Lung (tissue), 12 donors: ENCODE measurements around the gene NECAB3. TPM values are rescaled to one million over a fixed set of nuclear protein-coding genes. Genes with fewer than 3 reads are reported as not detected.

Experiments
- ATAC-seq: fragments of 200-7000 bp; cut with Tn5 transposase; one replicate; pipeline ENCODE4 v1.9.1; 2020; ENCODE audit warnings: moderate number of reproducible peaks; ENCODE audit not compliant: insufficient read depth, low FRiP score
- DNase-seq, 3 donors: peaks; one replicate each; pipeline ENCODE4 v3.0.0-alpha.2; 2013 to 2017
- H3K27ac ChIP-seq, 2 donors: one replicate each; pipeline ENCODE4 v1.5.1; 2013; ENCODE audit warnings: mild to moderate bottlenecking in 2 of 2, moderate library complexity in 2 of 2, control low read depth in 1 of 2, inconsistent platforms in 1 of 2, low read depth in 1 of 2, low read length in 1 of 2
- H3K27me3 ChIP-seq, 3 donors: one replicate each; pipeline ENCODE4 v1.5.1; 2013; ENCODE audit warnings: low read length in 2 of 3; ENCODE audit not compliant: control insufficient read depth in 3 of 3, insufficient read depth in 3 of 3
- H3K36me3 ChIP-seq, 4 donors: one replicate each; pipeline ENCODE4 v1.5.1; 2013; ENCODE audit warnings: low read length in 4 of 4, mild to moderate bottlenecking in 1 of 4, moderate library complexity in 1 of 4; ENCODE audit not compliant: control insufficient read depth in 4 of 4, insufficient read depth in 4 of 4
- H3K4me1 ChIP-seq, 5 donors: one replicate each; pipeline ENCODE4 v1.5.1; 2013; ENCODE audit warnings: low read length in 5 of 5, mild to moderate bottlenecking in 2 of 5, moderate library complexity in 1 of 5; ENCODE audit not compliant: control insufficient read depth in 5 of 5, insufficient read depth in 5 of 5
- H3K4me3 ChIP-seq: one replicate; pipeline ENCODE4 v1.5.1; 2013; ENCODE audit warnings: mild to moderate bottlenecking, control low read depth, moderate library complexity
- H3K9ac ChIP-seq, 2 donors: one replicate each; pipeline ENCODE4 v1.5.1; 2013; ENCODE audit warnings: low read length in 2 of 2, control low read depth in 1 of 2; ENCODE audit not compliant: insufficient read depth in 1 of 2
- H3K9me3 ChIP-seq, 4 donors: one replicate each; pipeline ENCODE4 v1.5.1; 2013; ENCODE audit warnings: low read length in 3 of 4, mild to moderate bottlenecking in 1 of 4, moderate library complexity in 1 of 4; ENCODE audit not compliant: control insufficient read depth in 4 of 4, insufficient read depth in 3 of 4
- CTCF ChIP-seq: IDR thresholded peaks from 2 replicates; pipeline ENCODE4 v1.5.1; 2012; ENCODE audit warnings: mild to moderate bottlenecking; ENCODE audit errors: control extremely low read depth, extremely low read depth
- WGBS, 2 donors: extraction: QIAGEN DNeasy Blood & Tissue Kit; methylation state at CpG; one replicate each; pipeline ENCODE4 v1.1.7; 2013; 5-methylcytosine and 5-hydroxymethylcytosine counted together
- polyA plus RNA-seq, 2 donors: library from polyadenylated mRNA; stranded (reverse); fragments of 200-250 nt; gene quantifications; one replicate each; pipeline ENCODE4 v1.2.1, GENCODE V29; 2013
- total RNA-seq, 2 donors: library from RNA; depleted of rRNA in 1 of 2; stranded (reverse); fragments of >200 nt in 1 of 2; gene quantifications; one replicate each; pipeline ENCODE4 v1.2.1, GENCODE V29; 2014 to 2021
- donor health status: control.
- donor health status: control.
- donor health status: Bipolar disorder and iron deficiency.
- donor health status: healthy.
- donor health status: DM: yes; HTN: yes; CAD: no.

Gene NECAB3
- total and polyA plus RNA-seq, 4 donors, result 21.2 to 127 (median 72.2) TPM

GRCh38 chr20:33646191-33646590, 28.0 kb downstream of the NECAB3 start:
- Histone ChIP-seq H3K4me3 (no peak overlapping the region), H3K36me3 (peaks cover 0 to 37% (median 25%) of the 10 kb centered on the region in 4 donors), H3K9me3 (no peaks in the 10 kb centered on the region), H3K27me3 (no peaks in the 10 kb centered on the region), H3K9ac (no peak overlapping the region), H3K4me1 (peaks cover 0 to 16% (median 4%) of the 10 kb centered on the region in 5 donors), H3K27ac (no peak overlapping the region)
- 95 to 96% methylated on average over 5 of the region's 5 CpGs for WGBS, 2 donors
- DNase-seq, result no peak
- no peak for ATAC-seq
- no peak for TF ChIP-seq CTCF

- H3K4me1 ChIP-seq, result peaks cover 0 to 16% (median 4%) of the 10 kb centered on the region in 5 donors
- DNase-seq (no peak), ATAC-seq (no peak)
- no peak overlapping the region for H3K9ac ChIP-seq
- H3K27ac ChIP-seq, result no peak overlapping the region
- no peak overlapping the region for H3K4me3 ChIP-seq
- peaks cover 3 to 43% (median 28%) of the 10 kb centered on the region in 4 donors for H3K36me3 ChIP-seq
- TF ChIP-seq CTCF, result no peak
- H3K9me3 ChIP-seq, result no peaks in the 10 kb centered on the region
- WGBS, 2 donors, result 81 to 88% methylated on average over 2 of the region's 2 CpGs
- H3K27me3 ChIP-seq, result no peaks in the 10 kb centered on the region
Observed at GRCh38 chr20:33645396-33645795, 28.8 kb downstream of the NECAB3 start.

GRCh38 chr20:33645072-33645358, 29.2 kb downstream of the NECAB3 start:
- ATAC-seq, result no peak
- Histone ChIP-seq H3K9ac (no peak overlapping the region), H3K4me1 (peaks cover 0 to 16% (median 4%) of the 10 kb centered on the region in 5 donors), H3K27ac (no peak overlapping the region), H3K27me3 (no peaks in the 10 kb centered on the region), H3K4me3 (no peak overlapping the region), H3K9me3 (no peaks in the 10 kb centered on the region), H3K36me3 (peaks cover 7 to 43% (median 31%) of the 10 kb centered on the region in 4 donors)
- DNase-seq, result no peak
- WGBS, 2 donors, result 61 to 69% methylated on average over 4 of the region's 4 CpGs
- TF ChIP-seq CTCF, result no peak

GRCh38 chr20:33644313-33645071, 29.7 kb downstream of the NECAB3 start:
- Histone ChIP-seq H3K27ac (no peak overlapping the region), H3K36me3 (peaks cover 8 to 48% (median 35%) of the 10 kb centered on the region in 4 donors), H3K9ac (no peak overlapping the region), H3K9me3 (no peaks in the 10 kb centered on the region), H3K27me3 (no peaks in the 10 kb centered on the region), H3K4me3 (no peak overlapping the region), H3K4me1 (peaks cover 0 to 12% (median 4%) of the 10 kb centered on the region in 5 donors)
- TF ChIP-seq CTCF, result no peak
- DNase-seq, result no peak
- ATAC-seq, result no peak
- WGBS, 2 donors, result 92 to 94% methylated on average over 28 of the region's 28 CpGs
